GM13977 (cell line): ENCODE measurements around the gene TTYH2.

Experiments
- DNase-seq: peaks from one replicate; pipeline ENCODE4 v3.0.0; 2012; ENCODE audit warnings: low spot score
- in situ Hi-C: fragments of 300-500 bp; cut with MboI; formaldehyde crosslinking; loops from one replicate; pipeline ENCODE4 v1.12.0; 2022; ENCODE audit warnings: low sequenced_read_pairs, low pct_unique_long_range_greater_than_20kb, mixed read lengths, inconsistent platforms; ENCODE audit not compliant: unreplicated experiment
- TF ChIP-seq, protein P1 (sequence below): IDR thresholded peaks from 2 replicates; pipeline ENCODE4 v1.5.1; 2012; ENCODE audit warnings: mild to moderate bottlenecking, control low read depth; ENCODE audit not compliant: insufficient read depth; ENCODE audit errors: extremely low read depth, missing control alignments

Gene TTYH2

DNA sequence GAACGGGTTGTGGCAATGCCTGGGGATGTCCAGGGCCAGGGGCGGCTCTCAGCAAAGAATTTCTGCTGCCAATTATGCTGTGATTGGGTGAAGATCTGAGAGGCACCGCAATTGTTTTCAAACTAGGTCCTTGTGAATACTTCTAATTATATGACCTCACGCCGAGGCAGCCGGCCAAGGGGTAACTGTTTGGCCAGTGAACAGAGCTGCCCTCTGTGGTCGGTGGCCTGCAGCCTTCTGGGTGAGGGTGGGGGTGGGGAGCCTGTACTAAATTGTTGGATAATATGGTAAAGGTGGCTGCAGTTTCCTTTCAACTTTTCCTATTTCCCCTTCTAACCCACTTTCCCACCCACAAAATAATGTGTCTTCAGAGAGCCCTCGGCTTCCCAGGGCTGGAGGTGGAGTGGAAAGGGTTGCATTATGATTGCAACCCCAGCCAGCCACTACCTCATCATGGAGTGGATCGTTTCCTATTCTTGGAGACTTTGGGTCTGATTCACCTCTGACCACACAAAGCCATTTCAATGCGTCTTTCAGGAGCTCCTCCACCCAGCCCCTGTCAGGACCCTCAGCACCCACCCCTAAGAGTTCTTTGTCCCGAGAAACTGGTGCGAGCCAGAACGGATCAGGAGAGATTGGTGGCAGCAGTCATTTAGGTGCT lies 58.7 kb downstream of the TTYH2 start:
- in situ Hi-C loops = no loop called here
- TF ChIP-seq, protein P1, sequence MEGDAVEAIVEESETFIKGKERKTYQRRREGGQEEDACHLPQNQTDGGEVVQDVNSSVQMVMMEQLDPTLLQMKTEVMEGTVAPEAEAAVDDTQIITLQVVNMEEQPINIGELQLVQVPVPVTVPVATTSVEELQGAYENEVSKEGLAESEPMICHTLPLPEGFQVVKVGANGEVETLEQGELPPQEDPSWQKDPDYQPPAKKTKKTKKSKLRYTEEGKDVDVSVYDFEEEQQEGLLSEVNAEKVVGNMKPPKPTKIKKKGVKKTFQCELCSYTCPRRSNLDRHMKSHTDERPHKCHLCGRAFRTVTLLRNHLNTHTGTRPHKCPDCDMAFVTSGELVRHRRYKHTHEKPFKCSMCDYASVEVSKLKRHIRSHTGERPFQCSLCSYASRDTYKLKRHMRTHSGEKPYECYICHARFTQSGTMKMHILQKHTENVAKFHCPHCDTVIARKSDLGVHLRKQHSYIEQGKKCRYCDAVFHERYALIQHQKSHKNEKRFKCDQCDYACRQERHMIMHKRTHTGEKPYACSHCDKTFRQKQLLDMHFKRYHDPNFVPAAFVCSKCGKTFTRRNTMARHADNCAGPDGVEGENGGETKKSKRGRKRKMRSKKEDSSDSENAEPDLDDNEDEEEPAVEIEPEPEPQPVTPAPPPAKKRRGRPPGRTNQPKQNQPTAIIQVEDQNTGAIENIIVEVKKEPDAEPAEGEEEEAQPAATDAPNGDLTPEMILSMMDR = no peak
- no peak for DNase-seq

DNA sequence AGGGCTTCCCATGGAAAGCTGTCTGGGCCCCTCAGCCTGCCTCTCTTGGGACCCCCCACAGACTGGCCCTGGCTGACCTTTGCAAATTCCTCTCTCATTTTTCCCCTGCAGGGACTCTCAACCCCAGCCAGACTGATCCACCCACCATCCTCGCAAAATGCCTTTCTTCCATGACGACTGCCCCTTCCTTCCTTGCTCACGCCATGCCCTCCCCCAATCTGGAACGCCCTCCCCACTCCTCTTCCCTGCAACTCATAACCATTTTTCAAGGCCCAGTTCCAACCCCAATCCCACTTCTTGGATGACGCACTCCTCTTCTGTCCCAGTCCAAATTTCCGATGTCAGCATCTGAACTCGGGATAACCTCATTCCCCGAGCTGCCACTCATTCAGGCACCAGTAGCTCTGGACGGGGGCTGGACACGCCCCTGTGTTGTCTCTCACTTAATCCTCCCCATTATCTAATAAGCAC lies 59.4 kb downstream of the TTYH2 start:
- TF ChIP-seq, protein P1 = no peak
- in situ Hi-C loops = no loop called here
- DNase-seq = no peak

DNA sequence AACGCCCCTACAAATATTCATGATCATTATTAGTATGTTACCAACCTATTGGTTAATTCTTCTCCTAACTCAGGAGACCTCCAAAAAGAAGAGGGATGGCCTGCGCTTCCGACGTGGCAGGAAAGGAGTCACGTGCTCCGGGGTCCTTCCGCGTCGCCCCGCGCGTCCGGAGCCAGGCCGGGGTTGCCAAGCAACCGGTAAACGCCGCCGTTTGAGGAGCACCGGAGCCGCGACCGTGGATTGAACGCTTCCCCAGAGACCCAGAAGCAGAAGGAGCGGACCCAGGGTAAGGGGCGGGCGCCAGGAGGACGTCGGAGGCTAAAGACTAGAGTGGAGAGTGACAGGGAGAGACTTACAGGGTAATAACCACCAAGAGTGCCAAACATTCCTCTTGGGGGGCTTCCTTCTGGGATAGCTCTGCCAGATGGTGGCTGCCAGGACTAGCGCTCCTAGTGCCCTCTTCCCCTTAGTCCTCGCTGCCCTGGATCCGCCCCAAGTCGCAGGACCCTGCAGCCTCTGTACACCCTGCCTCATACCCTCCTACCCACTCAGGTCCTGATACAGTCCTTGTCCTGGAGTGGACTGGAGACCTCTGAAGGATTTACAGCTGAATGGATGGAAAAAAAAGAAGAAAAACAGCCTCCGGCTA lies 60.8 kb downstream of the TTYH2 start, which contains the start of gene DNAI2:
TSS of gene DNAI2 (plus strand) at position 175 of the 649 bp plus-strand sequence. CDS start 7,584 bp downstream, outside the sequence.
- in situ Hi-C loops = no loop called here
- TF ChIP-seq, protein P1 = no peak
- no peak for DNase-seq

DNA sequence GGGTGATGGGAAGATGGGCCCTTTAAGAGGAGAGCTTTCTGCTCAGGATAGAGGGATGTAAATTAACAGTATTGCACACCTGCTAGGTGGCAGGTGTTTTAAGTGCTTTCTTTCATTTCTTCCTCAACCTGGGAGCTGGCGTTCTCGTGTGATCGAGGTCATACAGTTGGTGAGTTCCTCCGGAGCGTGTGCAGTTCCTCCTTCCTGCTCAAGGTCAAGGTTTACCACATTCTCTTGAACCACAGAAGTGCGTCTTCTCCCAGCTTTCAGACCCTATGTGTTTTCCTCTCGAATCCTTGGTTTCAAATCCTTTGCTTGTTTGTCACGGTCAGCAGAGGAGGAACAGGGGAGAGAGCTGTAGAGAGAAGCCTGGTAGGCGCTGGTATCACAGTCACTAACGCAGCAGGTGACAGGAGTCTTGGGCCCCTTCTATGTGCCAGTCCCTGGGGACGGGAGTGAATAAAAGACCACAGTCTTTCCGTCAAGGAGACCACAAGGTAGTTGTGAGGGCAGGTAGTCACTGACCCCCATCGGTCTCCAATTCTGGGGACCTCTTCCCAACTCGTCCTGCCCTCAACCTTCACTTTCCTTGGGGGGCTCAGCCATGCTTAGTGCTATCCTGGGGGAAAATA lies 61.5 kb downstream of the TTYH2 start:
- DNase-seq = no peak
- in situ Hi-C loops = no loop called here

DNA sequence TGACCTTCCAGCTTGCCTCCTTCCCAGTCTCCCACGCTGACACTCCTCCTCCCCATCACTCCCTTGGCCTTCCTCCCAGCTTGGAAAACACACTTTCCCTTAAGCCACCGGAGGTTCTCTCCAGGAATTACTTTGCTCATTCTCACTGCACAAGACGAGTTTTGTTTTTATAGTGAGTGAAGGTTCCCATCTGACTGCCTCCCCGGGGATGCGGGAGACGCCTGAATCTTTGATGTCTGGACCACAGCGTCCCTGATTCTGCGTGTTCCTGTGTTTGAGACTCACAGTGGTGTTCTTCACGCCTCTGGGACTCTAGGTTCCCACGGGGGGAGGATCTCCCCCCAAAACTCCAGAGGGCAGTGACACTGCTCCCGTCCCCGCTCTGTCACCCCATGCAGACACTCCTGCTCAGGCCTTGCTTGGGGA lies 62.7 kb downstream of the TTYH2 start:
- TF ChIP-seq, protein P1 = no peak
- no peak for DNase-seq
- in situ Hi-C loops = no loop called here

More for the DNA sequence above, 61.5 kb downstream of the TTYH2 start:
- TF ChIP-seq, protein P1 = no peak

DNA sequence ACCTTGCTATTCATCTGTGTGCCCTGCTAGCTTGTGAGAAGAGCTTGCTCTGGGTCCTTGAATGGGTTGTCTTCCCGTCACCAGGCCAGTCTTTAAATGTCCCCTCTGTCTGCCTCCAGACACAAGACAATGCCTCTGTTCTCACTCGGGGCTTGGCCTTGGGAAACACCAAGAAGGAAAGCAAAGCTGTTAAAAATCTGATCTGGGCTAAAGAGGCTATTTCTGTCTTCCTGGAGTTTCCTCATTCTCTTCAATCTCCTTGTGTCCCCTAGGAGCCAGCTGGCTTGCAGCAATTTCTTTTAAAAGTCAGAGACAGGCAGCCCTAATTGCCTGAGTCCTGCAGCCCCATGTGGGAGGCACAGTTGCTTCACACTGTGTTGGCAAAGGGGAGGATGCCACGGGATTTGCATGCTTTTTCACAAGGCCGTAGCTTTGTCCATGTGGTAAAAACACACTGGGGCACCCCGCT lies 63.2 kb downstream of the TTYH2 start:
- TF ChIP-seq, protein P1 = no peak
- DNase-seq = no peak
- in situ Hi-C loops = no loop called here
